Fibroblast of lung (primary cell): ENCODE data around the gene NATD1.

Experiments
- EZH2 ChIP-seq: IDR thresholded peaks from 2 replicates; pipeline ENCODE4 v1.5.1; 2012; ENCODE audit warnings: low read length, control low read depth, mild to moderate bottlenecking; ENCODE audit errors: missing control alignments
- TF ChIP-seq, protein P1 (sequence below), 2 donors: IDR thresholded peaks in 1 of 2; conservative IDR thresholded peaks in 1 of 2; 1 replicate in 1 of 2; 2 replicates in 1 of 2; pipeline ENCODE4 v1.5.1; 2011 to 2012; ENCODE audit warnings: low read length in 2 of 2, control low read depth in 1 of 2, inconsistent platforms in 1 of 2, low read depth in 1 of 2, mild to moderate bottlenecking in 1 of 2

DNA sequence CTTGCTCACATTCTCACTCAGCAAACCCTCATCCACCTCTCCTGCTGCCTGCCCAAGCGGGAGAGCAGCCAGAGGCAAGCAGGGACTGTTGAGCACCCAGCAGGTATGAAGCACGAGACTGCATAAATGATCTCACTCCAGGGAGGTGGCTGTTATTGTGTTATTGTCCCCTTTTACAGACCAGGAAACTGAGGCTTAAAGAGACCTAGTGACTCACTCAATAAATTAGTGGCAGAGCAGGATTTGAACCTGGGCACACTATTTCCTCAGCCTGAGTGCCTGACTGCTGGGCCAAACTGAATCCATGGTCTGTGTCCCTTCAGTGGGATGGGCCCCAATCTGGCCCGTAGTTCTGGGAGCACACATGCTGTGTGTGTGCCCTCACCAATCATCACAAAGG lies 19.0 kb upstream of the NATD1 start:
- no peak for TF ChIP-seq EZH2
- TF ChIP-seq, protein P1, sequence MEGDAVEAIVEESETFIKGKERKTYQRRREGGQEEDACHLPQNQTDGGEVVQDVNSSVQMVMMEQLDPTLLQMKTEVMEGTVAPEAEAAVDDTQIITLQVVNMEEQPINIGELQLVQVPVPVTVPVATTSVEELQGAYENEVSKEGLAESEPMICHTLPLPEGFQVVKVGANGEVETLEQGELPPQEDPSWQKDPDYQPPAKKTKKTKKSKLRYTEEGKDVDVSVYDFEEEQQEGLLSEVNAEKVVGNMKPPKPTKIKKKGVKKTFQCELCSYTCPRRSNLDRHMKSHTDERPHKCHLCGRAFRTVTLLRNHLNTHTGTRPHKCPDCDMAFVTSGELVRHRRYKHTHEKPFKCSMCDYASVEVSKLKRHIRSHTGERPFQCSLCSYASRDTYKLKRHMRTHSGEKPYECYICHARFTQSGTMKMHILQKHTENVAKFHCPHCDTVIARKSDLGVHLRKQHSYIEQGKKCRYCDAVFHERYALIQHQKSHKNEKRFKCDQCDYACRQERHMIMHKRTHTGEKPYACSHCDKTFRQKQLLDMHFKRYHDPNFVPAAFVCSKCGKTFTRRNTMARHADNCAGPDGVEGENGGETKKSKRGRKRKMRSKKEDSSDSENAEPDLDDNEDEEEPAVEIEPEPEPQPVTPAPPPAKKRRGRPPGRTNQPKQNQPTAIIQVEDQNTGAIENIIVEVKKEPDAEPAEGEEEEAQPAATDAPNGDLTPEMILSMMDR (conservative IDR thresholded peaks at IDR 0.05 in 1 of 2, IDR thresholded peaks at IDR 0.05 in 1 of 2; ENCODE audit: low read depth in 1 of 2, low read length in 2 of 2), result no peak
